SK-N-MC (cell line): ENCODE data around the gene DCTN1.

Experiments used
- EZH2 ChIP-seq: fragments of 200-600 bp; sonication (generic); IDR thresholded peaks from one replicate; pipeline ENCODE4 v1.6.1; 2017; ENCODE audit warnings: antibody characterized with exemption
- FOXP2 ChIP-seq: optimal IDR thresholded peaks from 2 replicates; pipeline ENCODE3; 2011; ENCODE audit warnings: mild to moderate bottlenecking, moderate library complexity; ENCODE audit not compliant: insufficient read depth; ENCODE audit errors: extremely low read length, control extremely low read depth
- POLR2AphosphoS5 ChIP-seq: IDR thresholded peaks from 2 replicates; pipeline ENCODE4 v1.6.1; 2012; ENCODE audit warnings: mild to moderate bottlenecking, low read depth, low read length, borderline replicate concordance

GRCh38 chr2:74418312-74418711 is 38.2 kb upstream of the DCTN1 start:
- no peak for TF ChIP-seq EZH2
- no peak for TF ChIP-seq POLR2AphosphoS5
- no peak for TF ChIP-seq FOXP2
